Measurements from ENCODE around the gene TADA1. TPM values are rescaled to one million over a fixed set of nuclear protein-coding genes. Genes with fewer than 3 reads are reported as not detected.
"Not testable (repeated sequence)": the region's sequence is repeated elsewhere in the genome, so short reads cannot be mapped to it uniquely, and the experiment has no call there.

Gene TADA1
- total RNA-seq, 1 experiment from 2014 or later = 13.1 TPM

GRCh38 chr1:166884971-166885370, 8.9 kb upstream of the TADA1 start:
- CTCF ChIA-PET = no interaction called here
- H3K27me3 Mint-ChIP-seq (ENCODE audit: unreplicated experiment) = peaks cover 37% of the 10 kb centered on the region
- no peak for DNase-seq
- no TSS peak for BruUV-seq (replicated peaks)
- H3K36me3 Mint-ChIP-seq (ENCODE audit: insufficient read depth, unreplicated experiment) = no peaks in the 10 kb centered on the region
- H3K4me1 Mint-ChIP-seq (ENCODE audit: low read depth, unreplicated experiment) = peaks cover 10% of the 10 kb centered on the region
- TF ChIP-seq, protein P1, sequence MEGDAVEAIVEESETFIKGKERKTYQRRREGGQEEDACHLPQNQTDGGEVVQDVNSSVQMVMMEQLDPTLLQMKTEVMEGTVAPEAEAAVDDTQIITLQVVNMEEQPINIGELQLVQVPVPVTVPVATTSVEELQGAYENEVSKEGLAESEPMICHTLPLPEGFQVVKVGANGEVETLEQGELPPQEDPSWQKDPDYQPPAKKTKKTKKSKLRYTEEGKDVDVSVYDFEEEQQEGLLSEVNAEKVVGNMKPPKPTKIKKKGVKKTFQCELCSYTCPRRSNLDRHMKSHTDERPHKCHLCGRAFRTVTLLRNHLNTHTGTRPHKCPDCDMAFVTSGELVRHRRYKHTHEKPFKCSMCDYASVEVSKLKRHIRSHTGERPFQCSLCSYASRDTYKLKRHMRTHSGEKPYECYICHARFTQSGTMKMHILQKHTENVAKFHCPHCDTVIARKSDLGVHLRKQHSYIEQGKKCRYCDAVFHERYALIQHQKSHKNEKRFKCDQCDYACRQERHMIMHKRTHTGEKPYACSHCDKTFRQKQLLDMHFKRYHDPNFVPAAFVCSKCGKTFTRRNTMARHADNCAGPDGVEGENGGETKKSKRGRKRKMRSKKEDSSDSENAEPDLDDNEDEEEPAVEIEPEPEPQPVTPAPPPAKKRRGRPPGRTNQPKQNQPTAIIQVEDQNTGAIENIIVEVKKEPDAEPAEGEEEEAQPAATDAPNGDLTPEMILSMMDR (IDR thresholded peaks at IDR 0.05; ENCODE audit: unreplicated experiment) = no peak
- intact Hi-C loops (cut with micrococcal nuclease; ENCODE audit: unreplicated experiment) = loop anchor here (1.0 kb wide), 1 partner anchor 172 kb away; no protein-coding TSS in a partner anchor
- no peaks in the 10 kb centered on the region for H3K9me3 Mint-ChIP-seq (ENCODE audit: low read depth, unreplicated experiment)
- no peak overlapping the region for H3K27ac Mint-ChIP-seq (ENCODE audit: unreplicated experiment)
- no peak overlapping the region for H3K4me3 Mint-ChIP-seq (ENCODE audit: low read depth, unreplicated experiment)

GRCh38 chr1:166884040-166884642, 8.1 kb upstream of the TADA1 start:
- Mint-ChIP-seq H3K4me1 (ENCODE audit: low read depth, unreplicated experiment) (peaks cover 10% of the 10 kb centered on the region), H3K27ac (ENCODE audit: unreplicated experiment) (no peak overlapping the region), H3K9me3 (ENCODE audit: low read depth, unreplicated experiment) (no peaks in the 10 kb centered on the region), H3K36me3 (ENCODE audit: insufficient read depth, unreplicated experiment) (no peaks in the 10 kb centered on the region), H3K4me3 (ENCODE audit: low read depth, unreplicated experiment) (peak overlapping the region; percentile 56), H3K27me3 (ENCODE audit: unreplicated experiment) (peaks cover 37% of the 10 kb centered on the region)
- CTCF ChIA-PET = interaction anchor here (0.6 to 2.3 kb wide), 6 partner anchors 22 to 838 kb away, joined by 3 to 17 read pairs (median 6); no protein-coding TSS in a partner anchor
- peak; percentile 72 for DNase-seq
- TF ChIP-seq, protein P1 (IDR thresholded peaks at IDR 0.05; ENCODE audit: unreplicated experiment) = peak; percentile 73
- intact Hi-C loops (cut with micrococcal nuclease; ENCODE audit: unreplicated experiment) = loop anchor here (1.0 kb wide), 1 partner anchor 173 kb away; no protein-coding TSS in a partner anchor
- no TSS peak for BruUV-seq (replicated peaks)

DNA sequence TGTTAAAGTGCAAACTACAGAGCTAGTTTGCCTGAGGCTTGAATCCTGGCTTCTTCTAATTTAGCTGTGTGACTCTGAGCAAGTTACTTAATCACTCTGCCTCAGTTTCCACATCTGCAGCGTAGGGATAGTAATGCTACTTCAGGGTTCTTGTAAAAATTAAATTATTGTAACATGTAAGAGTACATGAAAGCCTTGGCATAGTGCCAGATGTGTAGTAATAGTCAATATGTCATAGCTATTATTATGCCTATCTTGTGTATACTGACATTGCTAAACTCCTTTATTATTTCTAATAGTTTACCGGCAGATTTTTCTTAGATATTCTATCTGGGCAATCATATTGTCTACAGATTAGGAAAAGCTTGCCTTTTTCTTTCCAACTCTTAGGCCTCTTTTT, 6.8 kb upstream of the TADA1 start:
- Mint-ChIP-seq H3K4me3 (ENCODE audit: low read depth, unreplicated experiment) (no peak overlapping the region), H3K36me3 (ENCODE audit: insufficient read depth, unreplicated experiment) (no peaks in the 10 kb centered on the region), H3K9me3 (ENCODE audit: low read depth, unreplicated experiment) (no peaks in the 10 kb centered on the region), H3K27me3 (ENCODE audit: unreplicated experiment) (peaks cover 37% of the 10 kb centered on the region), H3K4me1 (ENCODE audit: low read depth, unreplicated experiment) (peaks cover 12% of the 10 kb centered on the region), H3K27ac (ENCODE audit: unreplicated experiment) (no peak overlapping the region)
- CTCF ChIA-PET = interaction anchor here (0.6 to 2.3 kb wide), 5 partner anchors 23 to 176 kb away, joined by 4 to 17 read pairs (median 7); no protein-coding TSS in a partner anchor
- no peak for DNase-seq
- TF ChIP-seq, protein P1 (IDR thresholded peaks at IDR 0.05; ENCODE audit: unreplicated experiment) = no peak
- no TSS peak for BruUV-seq (replicated peaks)
- intact Hi-C loops (cut with micrococcal nuclease; ENCODE audit: unreplicated experiment) = no loop called here

GRCh38 chr1:166878173-166878917, 2.3 kb upstream of the TADA1 start:
- BruUV-seq (replicated peaks); CTCF ChIA-PET; intact Hi-C loops (cut with micrococcal nuclease; ENCODE audit: unreplicated experiment); H3K27me3 Mint-ChIP-seq (ENCODE audit: unreplicated experiment); H3K9me3 Mint-ChIP-seq (ENCODE audit: low read depth, unreplicated experiment); H3K4me3 Mint-ChIP-seq (ENCODE audit: low read depth, unreplicated experiment); DNase-seq; H3K27ac Mint-ChIP-seq (ENCODE audit: unreplicated experiment): not testable (repeated sequence)
- peaks cover 25% of the 10 kb centered on the region for H3K4me1 Mint-ChIP-seq (ENCODE audit: low read depth, unreplicated experiment)
- peaks cover 26% of the 10 kb centered on the region for H3K36me3 Mint-ChIP-seq (ENCODE audit: insufficient read depth, unreplicated experiment)

All from Calu3 (cell line).